HepG2 (cell line): ENCODE results near the gene DGKG. TPM values are rescaled to one million over a fixed set of nuclear protein-coding genes. Genes with fewer than 3 reads are reported as not detected.

ENCODE experiments used
- ATAC-seq: fragments of 200-7000 bp; cut with Tn5 transposase; 3 replicates; pipeline ENCODE4 v1.9.1; 2020; ENCODE audit warnings: mild to moderate bottlenecking, moderate library complexity
- BruUV-seq: library from RNA; stranded (reverse); fragments of 400-500 nt; replicated peaks from 2 replicates; lab custom pipeline; 2021; lab: Mats Ljungman, UMichigan
- CTCF ChIA-PET: fragments of 300-600 bp; formaldehyde crosslinking; extraction: SDS; loops from one replicate; lab custom pipeline; 2021; ENCODE audit warnings: low total read pairs, inconsistent platforms, low intra/inter-chr PET ratio; lab: Yijun Ruan, JAX
- POLR2A ChIA-PET: fragments of 350-600 bp; sonication (Branson Sonifier 250); formaldehyde crosslinking; loops from one replicate; lab custom pipeline; 2020; ENCODE audit warnings: antibody characterized with exemption, inconsistent platforms; lab: Yijun Ruan, JAX
- DNase-seq: peaks from one replicate; pipeline ENCODE4 v3.0.0-alpha.2; 2015; ENCODE audit warnings: low spot score
- FAIRE-seq: peaks from 3 replicates; lab custom pipeline; 2011; peaks lifted over from hg19 to GRCh38; lab: Jason Lieb, UNC
- H2AFZ ChIP-seq: one replicate; pipeline ENCODE4 v1.6.1; 2011; ENCODE audit warnings: low read length, inconsistent platforms
- H3K27ac ChIP-seq: fragments of 300-600 bp; 3 replicates; pipeline ENCODE4 v1.8.0; 2011; ENCODE audit warnings: mixed run types, mild to moderate bottlenecking, mixed read lengths, low read length, inconsistent platforms; ENCODE audit not compliant: insufficient read depth; ENCODE audit errors: extremely low read length
- H3K27me3 ChIP-seq, 2 experiments: fragments of 200-600 bp in 1 of 2; 2 replicates in 1 of 2; 3 replicates in 1 of 2; pipeline versions ENCODE4 v1.6.0 to v1.8.0; 2011; ENCODE audit warnings: low read length in 2 of 2, mild to moderate bottlenecking in 2 of 2, moderate library complexity in 2 of 2, inconsistent platforms in 1 of 2; ENCODE audit not compliant: insufficient read depth in 2 of 2, control insufficient read depth in 1 of 2
- H3K36me3 ChIP-seq, 2 experiments: fragments of 200-600 bp in 1 of 2; replicated peaks in 1 of 2; 2 replicates in 1 of 2; 3 replicates in 1 of 2; pipeline versions ENCODE4 v1.5.1 to v1.8.0; 2011; ENCODE audit warnings: low read length in 2 of 2, inconsistent platforms in 1 of 2; ENCODE audit not compliant: insufficient read depth in 2 of 2, control insufficient read depth in 1 of 2
- H3K4me1 ChIP-seq: 2 replicates; pipeline ENCODE4 v1.5.1; 2012; ENCODE audit warnings: low read length, inconsistent platforms; ENCODE audit not compliant: insufficient read depth
- H3K4me2 ChIP-seq: 2 replicates; pipeline ENCODE4 v1.6.0; 2011; ENCODE audit warnings: low read depth, low read length, inconsistent platforms
- H3K4me3 ChIP-seq, 3 experiments: fragments of 200-600 bp in 1 of 3; sonication (generic), shearing (Covaris generic) in 1 of 3; replicated peaks in 1 of 3; 2 replicates each; pipeline ENCODE4 v1.5.1; 2011 to 2016; ENCODE audit warnings: low read length in 3 of 3, inconsistent platforms in 2 of 3, low read depth in 2 of 3, mild to moderate bottlenecking in 2 of 3, control low read depth in 1 of 3, mixed read lengths in 1 of 3; ENCODE audit not compliant: insufficient read depth in 1 of 3
- H3K79me2 ChIP-seq: one replicate; pipeline ENCODE4 v1.6.1; 2011; ENCODE audit warnings: low read length, inconsistent platforms; ENCODE audit not compliant: insufficient read depth
- H3K9ac ChIP-seq: 2 replicates; pipeline ENCODE4 v1.6.0; 2011; ENCODE audit warnings: mild to moderate bottlenecking, low read depth, low read length, inconsistent platforms; ENCODE audit not compliant: insufficient read depth
- H3K9me3 ChIP-seq: 2 replicates; pipeline ENCODE4 v1.5.1; 2012; ENCODE audit warnings: mild to moderate bottlenecking, low read length
- H4K20me1 ChIP-seq: 2 replicates; pipeline ENCODE4 v1.6.0; 2011; ENCODE audit warnings: inconsistent platforms, mild to moderate bottlenecking, low read length, moderate library complexity; ENCODE audit not compliant: insufficient read depth
- DPF2 ChIP-seq: sonication (generic); formaldehyde crosslinking; IDR thresholded peaks from 2 replicates; pipeline ENCODE4 v1.4.0; 2020; ENCODE audit warnings: mild to moderate bottlenecking, low read depth, missing genetic modification reagents, borderline replicate concordance
- GATA4 ChIP-seq: sonication (generic); IDR thresholded peaks from 2 replicates; pipeline ENCODE4 v1.6.1; 2016; ENCODE audit warnings: antibody characterized with exemption, low read depth, borderline replicate concordance
- MEIS1 ChIP-seq: sonication (generic); formaldehyde crosslinking; IDR thresholded peaks from 2 replicates; pipeline ENCODE4 v1.9.0; 2021; ENCODE audit warnings: mild to moderate bottlenecking, missing genetic modification reagents, moderate library complexity, borderline replicate concordance
- NCOR1 ChIP-seq: fragments of 200-600 bp; sonication (generic); IDR thresholded peaks from 2 replicates; pipeline ENCODE4 v1.7.0; 2017; ENCODE audit warnings: antibody characterized with exemption, low read length, borderline replicate concordance
- PLSCR1 ChIP-seq: sonication (generic); formaldehyde crosslinking; IDR thresholded peaks from 2 replicates; pipeline ENCODE4 v1.5.0; 2020; ENCODE audit warnings: missing genetic modification reagents, mild to moderate bottlenecking, borderline replicate concordance
- POLR2A ChIP-seq, 2 experiments: IDR thresholded peaks; 2 replicates each; pipeline ENCODE4 v1.6.1; 2011; ENCODE audit warnings: low read depth in 2 of 2, low read length in 2 of 2, mild to moderate bottlenecking in 1 of 2, moderate library complexity in 1 of 2; ENCODE audit not compliant: insufficient read depth in 1 of 2
- SUZ12 ChIP-seq: fragments of 150-350 bp; IDR thresholded peaks from 2 replicates; pipeline ENCODE4 v1.6.1; 2014; ENCODE audit warnings: low read depth, low read length
- ZBTB39 ChIP-seq: sonication (generic); formaldehyde crosslinking; IDR thresholded peaks from 2 replicates; pipeline ENCODE4 v1.5.0; 2020; ENCODE audit warnings: missing genetic modification reagents
- ZNF18 ChIP-seq: sonication (generic); formaldehyde crosslinking; IDR thresholded peaks from 2 replicates; pipeline ENCODE4 v1.8.0; 2022; ENCODE audit warnings: mild to moderate bottlenecking, missing genetic modification reagents; ENCODE audit not compliant: insufficient replicate concordance
- ZNF567 ChIP-seq: sonication (generic); formaldehyde crosslinking; IDR thresholded peaks from 2 replicates; pipeline ENCODE4 v1.8.1; 2023; ENCODE audit warnings: mild to moderate bottlenecking, missing genetic modification reagents, borderline replicate concordance
- ZNF597 ChIP-seq: sonication (generic); formaldehyde crosslinking; IDR thresholded peaks from 2 replicates; pipeline ENCODE4 v1.5.0; 2020; ENCODE audit warnings: missing genetic modification reagents
- WGBS: methylation state at CpG from one replicate; pipeline ENCODE4 v1.1.6; 2017; ENCODE audit warnings: low lambda C conversion rate; 5-methylcytosine and 5-hydroxymethylcytosine counted together
- in situ Hi-C: cut with HindIII; loops from 2 replicates; pipeline ENCODE4 v1.10.0; 2017; ENCODE audit warnings: low pct_unique_long_range_greater_than_20kb; ENCODE audit not compliant: extremely low pct_ligation_motif_present
- intact Hi-C: fragments of 100-400 bp; cut with micrococcal nuclease; formaldehyde crosslinking; loops from one replicate; pipeline ENCODE4 v1.10.0; 2022; ENCODE audit not compliant: unreplicated experiment
- polyA plus RNA-seq, 8 experiments: library from polyadenylated mRNA; depleted of rRNA in 3 of 8; stranded (reverse) in 7 of 8; unstranded in 1 of 8; fragments of >200 nt; fragmentation: Illumina TruSeq in 4 of 8; extraction: Trizol in 4 of 8; gene quantifications; 2 replicates each; pipeline versions ENCODE4 v1.2.1 to v1.2.3, GENCODE V29; 2011 to 2016; ENCODE audit warnings: low read depth in 4 of 8, missing spikeins in 1 of 8, mixed read lengths in 1 of 8; ENCODE audit not compliant: insufficient read depth in 1 of 8
- total RNA-seq, 5 experiments: library from RNA; depleted of rRNA; stranded (reverse); fragments of >200 nt; fragmentation: Illumina TruSeq; extraction: Trizol; gene quantifications; 2 replicates each; pipeline ENCODE4 v1.2.3, GENCODE V29; 2016; ENCODE audit warnings: low read depth in 1 of 5

The DGKG gene
- total and polyA plus RNA-seq, 2 of the 13 experiments (the other 11 are each of a cell fraction or from before 2014, with no cell fraction given) = 3.8 to 6.2 TPM

- Histone ChIP-seq H3K36me3 (no peaks in the 10 kb centered on the region), H3K27me3 (peaks cover 5 to 29% of the 10 kb centered on the region in 2 experiments; a peak in 3 of 5 replicates), H3K79me2 (no peaks in the 10 kb centered on the region)
- TF ChIP-seq GATA4 = no peak
- TF ChIP-seq, all 625 proteins: peak for 0
- POLR2A ChIA-PET = no interaction called here
- Histone ChIP-seq H3K9me3 (no peaks in the 10 kb centered on the region), H3K4me1 (peaks cover 32% of the 10 kb centered on the region), H3K4me3 (no peak overlapping the region), H2AFZ (no peak overlapping the region), H4K20me1 (no peaks in the 10 kb centered on the region), H3K4me2 (no peak overlapping the region), H3K27ac (no peak overlapping the region), H3K9ac (no peak overlapping the region)
- no TSS peak for BruUV-seq
- ATAC-seq (no peak), DNase-seq (no peak), FAIRE-seq (no peak)
- in situ Hi-C loops (no loop called here), intact Hi-C loops (no loop called here)
- WGBS = 5% methylated on average over 4 of the region's 4 CpGs
- CTCF ChIA-PET = no interaction called here
These were observed 6.7 kb upstream of the DGKG start for GRCh38 chr3:186368717-186369116.

- DNase-seq = no peak
- BruUV-seq = no TSS peak
- ATAC-seq = no peak
- Histone ChIP-seq H3K27ac (no peak overlapping the region), H4K20me1 (no peaks in the 10 kb centered on the region), H3K4me1 (peaks cover 31% of the 10 kb centered on the region), H3K4me3 (no peak overlapping the region), H3K36me3 (no peaks in the 10 kb centered on the region), H3K27me3 (peaks cover 5 to 32% of the 10 kb centered on the region in 2 experiments; a peak in 3 of 5 replicates), H3K79me2 (no peaks in the 10 kb centered on the region), H3K9me3 (no peaks in the 10 kb centered on the region), H3K4me2 (no peak overlapping the region), H2AFZ (no peak overlapping the region), H3K9ac (no peak overlapping the region)
- 28% methylated on average over 3 of the region's 3 CpGs for WGBS
- POLR2A ChIA-PET = no interaction called here
- TF ChIP-seq MEIS1 (CRISPR knock-in tag) (no peak), SUZ12 (no peak), ZNF597 (CRISPR knock-in tag) (no peak), ZNF18 (no peak), DPF2 (CRISPR knock-in tag) (no peak), PLSCR1 (CRISPR knock-in tag) (no peak), NCOR1 (no peak), ZBTB39 (no peak), POLR2A (IDR thresholded peaks at IDR 0.05; ENCODE audit: insufficient read depth in 1 of 2, low read depth in 2 of 2, low read length in 2 of 2) (no peak), ZNF567 (CRISPR knock-in tag) (no peak)
- intact Hi-C loops = no loop called here
- FAIRE-seq = no peak
- in situ Hi-C loops = no loop called here
- CTCF ChIA-PET = no interaction called here
These were observed 6.1 kb upstream of the DGKG start for GRCh38 chr3:186368176-186368575.
